ENCODE measurements around the gene ESD.

DNA sequence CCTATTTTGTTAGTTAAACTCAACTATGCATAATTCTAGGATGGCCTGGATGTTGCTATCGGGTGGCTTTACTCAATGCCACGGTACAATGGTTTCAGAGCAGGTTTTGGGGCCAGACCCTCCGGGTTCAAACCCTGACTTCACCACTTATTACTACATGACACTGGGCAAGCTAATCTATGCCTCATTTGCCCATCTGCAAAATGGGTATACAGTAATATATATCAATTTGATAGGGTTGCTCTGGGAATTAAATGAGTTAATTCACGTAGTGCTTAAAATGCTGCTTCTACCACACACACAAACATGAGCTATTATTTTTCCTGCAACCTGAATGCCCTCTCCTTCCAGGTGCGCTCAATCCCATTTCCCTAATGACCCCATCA lies 839 bp downstream of the ESD start:
- TF ChIP-seq GATA2 (IDR thresholded peaks at IDR 0.05; ENCODE audit: low read depth, low read length) (no peak), GATA3 (IDR thresholded peaks at IDR 0.05; ENCODE audit: low read depth, low read length) (no peak)
